Fibroblast of pulmonary artery (primary cell): Measurements from ENCODE around the gene PLIN5.

Experiments used
- DNase-seq: peaks from one replicate; pipeline ENCODE4 v3.0.0-alpha.2; 2010; ENCODE audit warnings: low read depth
- H3K4me3 ChIP-seq: replicated peaks from 2 replicates; pipeline ENCODE4 v1.5.1; 2011; ENCODE audit warnings: low read depth, mild to moderate bottlenecking, control low read depth, low read length, moderate library complexity
- TF ChIP-seq, protein P1 (sequence below): IDR thresholded peaks from 2 replicates; pipeline ENCODE4 v1.5.1; 2011; ENCODE audit warnings: mild to moderate bottlenecking, control low read depth, low read length, inconsistent platforms; ENCODE audit errors: missing control alignments

PLIN5 gene

GRCh38 chr19:4580021-4580901, 45.2 kb upstream of the PLIN5 start:
- peak overlapping the region; percentile 63 for H3K4me3 ChIP-seq
- no peak for DNase-seq
- TF ChIP-seq, protein P1, sequence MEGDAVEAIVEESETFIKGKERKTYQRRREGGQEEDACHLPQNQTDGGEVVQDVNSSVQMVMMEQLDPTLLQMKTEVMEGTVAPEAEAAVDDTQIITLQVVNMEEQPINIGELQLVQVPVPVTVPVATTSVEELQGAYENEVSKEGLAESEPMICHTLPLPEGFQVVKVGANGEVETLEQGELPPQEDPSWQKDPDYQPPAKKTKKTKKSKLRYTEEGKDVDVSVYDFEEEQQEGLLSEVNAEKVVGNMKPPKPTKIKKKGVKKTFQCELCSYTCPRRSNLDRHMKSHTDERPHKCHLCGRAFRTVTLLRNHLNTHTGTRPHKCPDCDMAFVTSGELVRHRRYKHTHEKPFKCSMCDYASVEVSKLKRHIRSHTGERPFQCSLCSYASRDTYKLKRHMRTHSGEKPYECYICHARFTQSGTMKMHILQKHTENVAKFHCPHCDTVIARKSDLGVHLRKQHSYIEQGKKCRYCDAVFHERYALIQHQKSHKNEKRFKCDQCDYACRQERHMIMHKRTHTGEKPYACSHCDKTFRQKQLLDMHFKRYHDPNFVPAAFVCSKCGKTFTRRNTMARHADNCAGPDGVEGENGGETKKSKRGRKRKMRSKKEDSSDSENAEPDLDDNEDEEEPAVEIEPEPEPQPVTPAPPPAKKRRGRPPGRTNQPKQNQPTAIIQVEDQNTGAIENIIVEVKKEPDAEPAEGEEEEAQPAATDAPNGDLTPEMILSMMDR: peak; percentile 28

DNA sequence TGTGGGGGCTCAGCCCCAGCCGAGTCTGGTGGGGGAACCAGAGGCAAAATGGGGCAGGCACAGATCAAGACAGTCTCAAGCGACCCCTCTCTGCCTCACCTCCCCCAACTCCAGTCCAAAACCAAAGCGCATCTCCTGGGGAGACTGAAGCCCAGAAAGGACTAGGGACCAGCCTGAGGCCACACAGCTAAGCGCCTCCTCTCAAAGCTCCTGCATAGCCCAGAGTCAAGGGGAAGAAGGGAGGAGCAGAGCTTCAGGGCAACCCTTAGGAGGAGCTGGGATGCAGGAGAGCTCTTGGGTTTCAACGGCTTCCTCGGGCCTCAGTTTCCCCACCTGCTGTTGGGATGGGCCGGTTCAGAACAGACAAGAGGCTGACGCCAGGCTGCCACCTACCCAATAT, 44.4 kb upstream of the PLIN5 start:
- TF ChIP-seq, protein P1: no peak
- H3K4me3 ChIP-seq: peak overlapping the region; percentile 63
- no peak for DNase-seq

DNA sequence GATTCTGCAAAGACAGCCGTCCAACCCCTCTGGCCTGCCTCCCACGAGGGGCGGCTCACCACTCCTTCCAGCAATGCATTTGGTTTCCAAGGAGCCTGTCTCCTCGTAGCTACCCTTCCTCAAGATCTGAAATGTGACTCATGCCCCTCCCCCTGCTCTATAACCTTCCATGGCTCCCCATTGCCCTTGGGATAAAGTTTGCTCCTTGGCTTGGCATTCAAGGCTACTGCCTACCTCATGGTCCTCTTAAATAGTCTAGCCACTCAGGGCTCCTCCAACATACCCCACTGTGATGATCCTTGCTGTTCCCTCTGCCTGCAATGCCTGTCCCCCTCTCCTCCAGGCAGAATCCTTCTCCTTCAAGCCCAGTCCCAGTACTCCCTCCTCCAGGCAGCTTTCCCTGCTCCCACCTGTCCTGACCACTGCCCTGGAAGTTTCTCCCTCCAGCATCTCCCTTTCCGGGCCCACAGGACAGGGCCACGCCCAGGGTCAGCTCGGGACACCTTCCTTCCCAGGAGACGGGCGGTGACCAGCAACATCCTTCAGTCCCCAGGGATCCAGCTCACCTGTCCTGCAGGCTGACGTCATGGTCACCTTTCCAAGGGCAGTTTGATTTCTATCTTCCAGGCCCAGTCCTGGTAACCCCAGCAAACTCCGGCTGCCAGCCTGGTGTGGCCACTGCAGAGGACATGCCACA, 43.7 kb upstream of the PLIN5 start:
- H3K4me3 ChIP-seq: no peak overlapping the region
- TF ChIP-seq, protein P1: no peak
- DNase-seq: no peak

DNA sequence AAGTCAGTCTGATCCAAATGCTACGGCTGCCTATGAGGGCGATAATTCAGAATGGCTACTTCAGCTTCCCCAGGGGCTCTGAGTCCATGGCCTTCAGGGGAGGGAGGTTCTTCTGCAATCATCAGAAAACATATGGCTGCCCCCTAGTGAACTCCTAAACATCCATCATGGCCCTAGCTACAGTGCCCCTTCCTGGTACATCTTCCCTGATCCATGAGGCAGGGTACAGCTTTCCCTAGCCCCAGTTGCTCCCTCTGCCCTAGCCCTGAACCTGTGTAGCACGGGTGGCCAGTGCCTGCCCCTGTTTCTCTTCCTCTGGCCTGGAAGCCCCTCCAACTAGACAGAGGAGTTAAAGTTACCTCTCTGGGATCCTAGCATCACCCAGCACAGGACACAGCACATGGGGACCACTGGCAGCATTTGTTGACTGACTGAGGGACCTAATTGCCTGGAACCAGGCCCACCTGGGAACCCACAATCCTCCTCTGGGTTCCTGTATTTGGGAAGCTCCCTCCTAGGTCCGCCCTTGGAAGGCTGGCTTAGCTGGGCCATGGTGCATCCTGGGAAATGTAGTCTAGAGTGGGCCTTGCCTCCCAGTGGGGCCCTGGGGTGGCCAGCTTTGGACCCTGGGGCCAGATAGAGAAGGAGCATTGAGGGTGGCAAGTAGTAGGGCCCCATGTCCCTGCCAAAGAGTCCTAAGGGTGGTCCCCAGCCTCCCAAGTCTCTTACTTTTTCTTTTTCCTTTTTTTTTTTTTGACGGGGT, 42.2 kb upstream of the PLIN5 start:
- H3K4me3 ChIP-seq: no peak overlapping the region
- TF ChIP-seq, protein P1: no peak
- DNase-seq: peak; percentile 48

GRCh38 chr19:4576016-4576933, 41.3 kb upstream of the PLIN5 start:
- DNase-seq: peak; percentile 73
- H3K4me3 ChIP-seq: no peak overlapping the region

More at GRCh38 chr19:4576016-4576933, 41.3 kb upstream of the PLIN5 start:
- TF ChIP-seq, protein P1: peak; percentile 77
